ENCODE measurements around the gene HOXD13.

The HOXD13 gene

DNA sequence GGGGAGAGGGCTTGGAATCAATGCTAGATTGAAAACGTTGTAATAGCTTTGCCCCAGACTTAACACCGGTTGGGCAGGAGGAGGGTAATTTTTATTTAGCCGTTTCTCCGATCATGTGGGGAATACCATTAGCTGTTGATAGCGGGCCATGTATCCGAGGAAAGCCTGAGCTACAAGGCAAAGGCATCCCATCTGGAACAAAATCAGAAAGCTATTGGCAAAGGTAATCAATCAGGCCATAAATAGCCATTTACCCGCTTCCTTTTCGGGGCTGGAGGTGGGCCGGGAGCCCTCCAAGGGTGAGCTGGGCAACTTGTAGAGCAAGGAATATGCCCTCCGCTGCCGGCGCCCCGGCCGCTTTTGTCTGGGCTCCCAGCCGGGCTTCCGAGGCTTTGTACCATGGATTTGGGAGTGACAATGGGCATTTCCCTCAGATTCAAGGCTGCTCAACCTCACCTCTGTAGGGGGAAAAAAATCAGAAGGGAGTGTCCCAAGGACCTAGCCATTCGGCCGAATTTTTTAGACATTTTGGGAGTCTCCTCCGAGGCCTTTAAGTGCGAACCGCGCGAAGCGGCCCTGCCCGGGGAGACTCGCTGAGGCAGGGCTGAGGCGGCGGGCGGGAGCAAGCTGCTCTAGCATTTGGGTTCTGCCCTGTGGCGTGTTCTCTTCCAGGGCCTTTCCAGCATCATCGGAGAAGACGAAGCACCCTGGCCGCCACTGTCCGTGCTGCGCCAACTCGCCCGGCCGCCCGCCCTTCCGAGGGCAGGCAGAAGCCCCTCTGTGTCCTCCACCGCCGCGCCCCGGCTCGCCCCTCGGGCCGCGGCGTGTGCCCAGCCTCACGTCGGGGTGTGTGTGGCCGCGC is 28.9 kb downstream of the HOXD13 start:
- no peak for DNase-seq (ENCODE audit: low read depth)

DNA sequence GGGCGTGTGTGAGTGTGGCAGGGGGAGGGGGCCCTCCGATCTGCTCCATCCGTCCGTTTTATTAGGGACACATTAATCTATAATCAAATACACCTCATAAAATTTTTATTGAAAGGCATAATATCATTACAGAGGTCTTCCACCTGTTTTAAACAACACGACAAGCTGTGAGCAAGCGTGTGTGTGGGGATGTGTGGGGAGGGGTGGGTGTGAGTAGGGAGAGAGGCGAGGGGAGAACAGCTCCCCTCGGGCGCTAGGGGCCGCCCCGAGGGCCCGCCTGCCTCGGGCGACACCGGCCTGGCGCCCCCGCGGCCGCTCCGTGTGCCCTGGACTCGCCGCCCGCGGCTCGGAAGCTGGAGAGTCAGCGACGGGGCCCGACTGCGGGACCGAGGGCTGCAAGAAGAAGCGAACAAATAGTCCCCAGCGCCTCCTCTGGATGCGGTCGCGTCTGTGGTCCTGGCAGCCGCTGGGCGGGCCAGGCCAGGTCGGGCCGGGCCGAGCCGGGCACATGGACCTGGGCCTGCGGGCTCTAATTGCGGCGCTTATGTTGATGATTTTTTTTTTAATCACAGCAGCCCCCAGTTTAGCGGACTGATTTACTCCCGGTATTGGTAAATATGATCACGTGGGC is 29.6 kb downstream of the HOXD13 start:
- no peak for DNase-seq (ENCODE audit: low read depth)

DNA sequence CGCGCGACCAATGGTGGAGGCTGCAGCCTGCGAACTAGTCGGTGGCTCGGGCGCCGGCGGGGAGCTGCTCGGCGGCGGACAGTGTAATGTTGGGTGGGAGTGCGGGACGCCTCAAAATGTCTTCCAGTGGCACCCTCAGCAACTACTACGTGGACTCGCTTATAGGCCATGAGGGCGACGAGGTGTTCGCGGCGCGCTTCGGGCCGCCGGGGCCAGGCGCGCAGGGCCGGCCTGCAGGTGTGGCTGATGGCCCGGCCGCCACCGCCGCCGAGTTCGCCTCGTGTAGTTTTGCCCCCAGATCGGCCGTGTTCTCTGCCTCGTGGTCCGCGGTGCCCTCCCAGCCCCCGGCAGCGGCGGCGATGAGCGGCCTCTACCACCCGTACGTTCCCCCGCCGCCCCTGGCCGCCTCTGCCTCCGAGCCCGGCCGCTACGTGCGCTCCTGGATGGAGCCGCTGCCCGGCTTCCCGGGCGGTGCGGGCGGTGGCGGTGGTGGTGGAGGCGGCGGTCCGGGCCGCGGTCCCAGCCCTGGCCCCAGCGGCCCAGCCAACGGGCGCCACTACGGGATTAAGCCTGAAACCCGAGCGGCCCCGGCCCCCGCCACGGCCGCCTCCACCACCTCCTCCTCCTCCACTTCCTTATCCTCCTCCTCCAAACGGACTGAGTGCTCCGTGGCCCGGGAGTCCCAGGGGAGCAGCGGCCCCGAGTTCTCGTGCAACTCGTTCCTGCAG is 30.3 kb downstream of the HOXD13 start, which contains the start of gene HOXD9:
TSS of gene HOXD9 (plus strand) at position 37 of the 728 bp plus-strand sequence. CDS start at position 87, 50 bp downstream.
- no peak for DNase-seq (ENCODE audit: low read depth)

DNA sequence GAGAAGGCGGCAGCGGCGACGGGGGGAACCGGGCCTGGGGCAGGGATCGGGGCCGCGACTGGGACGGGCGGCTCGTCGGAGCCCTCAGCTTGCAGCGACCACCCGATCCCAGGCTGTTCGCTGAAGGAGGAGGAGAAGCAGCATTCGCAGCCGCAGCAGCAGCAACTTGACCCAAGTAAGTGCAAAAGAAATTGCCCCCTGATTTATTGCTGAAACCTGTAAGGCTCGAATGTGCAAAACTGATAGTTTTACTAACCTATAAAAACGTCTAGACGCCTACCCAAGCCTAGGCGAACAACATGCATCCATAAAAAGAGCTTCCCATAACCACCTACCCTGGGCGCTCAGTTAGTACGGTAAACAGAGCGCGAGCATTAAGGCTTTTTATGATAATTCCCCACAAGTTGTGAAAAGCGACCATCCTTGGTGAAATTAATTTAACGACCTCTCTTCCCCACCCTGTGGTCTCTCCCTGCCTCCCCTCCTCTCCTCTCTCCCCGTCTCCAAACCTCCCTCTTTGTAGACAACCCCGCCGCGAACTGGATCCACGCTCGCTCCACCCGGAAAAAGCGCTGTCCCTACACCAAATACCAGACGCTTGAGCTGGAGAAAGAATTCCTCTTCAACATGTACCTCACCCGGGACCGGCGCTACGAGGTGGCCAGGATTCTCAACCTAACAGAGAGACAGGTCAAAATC is 31.0 kb downstream of the HOXD13 start:
- no peak for DNase-seq (ENCODE audit: low read depth)

DNA sequence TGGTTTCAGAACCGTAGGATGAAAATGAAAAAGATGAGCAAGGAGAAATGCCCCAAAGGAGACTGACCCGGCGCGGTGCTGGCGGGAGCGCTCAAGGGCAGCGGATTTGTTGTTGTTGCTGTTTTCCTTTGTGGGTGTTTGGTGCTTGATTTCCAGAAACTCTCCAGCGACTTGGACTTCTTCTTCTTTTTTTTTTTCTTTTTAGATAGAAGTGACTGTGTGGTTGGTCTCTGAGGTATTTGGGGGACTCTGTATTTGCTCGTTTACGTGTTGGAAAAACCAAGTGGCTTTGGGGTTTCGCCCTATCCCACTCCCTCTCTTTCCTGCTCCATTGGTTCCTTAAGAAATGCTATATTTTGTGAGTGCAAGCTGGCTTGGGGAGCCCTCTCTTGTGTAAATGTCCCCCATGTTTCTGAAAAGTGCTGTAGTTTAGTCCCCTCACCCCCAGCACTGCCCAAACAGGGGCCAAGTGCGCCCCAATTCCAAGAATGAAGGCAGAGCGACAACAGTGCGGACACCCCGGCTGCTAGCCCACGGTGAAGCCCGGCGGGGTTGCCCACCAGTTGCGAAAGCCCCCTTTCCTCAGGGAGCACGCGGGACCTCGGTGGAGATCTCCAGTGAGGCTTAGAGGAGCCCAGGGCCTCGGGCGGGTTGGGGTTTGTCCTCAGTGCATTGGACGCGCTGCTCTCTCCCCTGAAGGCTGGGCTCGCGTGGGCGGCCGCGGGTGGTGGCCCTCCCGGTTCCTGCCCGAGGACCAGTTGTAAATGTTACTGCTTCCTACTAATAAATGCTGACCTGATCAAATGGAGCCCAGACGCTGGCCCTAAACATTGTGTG is 31.8 kb downstream of the HOXD13 start:
- no peak for DNase-seq (ENCODE audit: low read depth)

DNA sequence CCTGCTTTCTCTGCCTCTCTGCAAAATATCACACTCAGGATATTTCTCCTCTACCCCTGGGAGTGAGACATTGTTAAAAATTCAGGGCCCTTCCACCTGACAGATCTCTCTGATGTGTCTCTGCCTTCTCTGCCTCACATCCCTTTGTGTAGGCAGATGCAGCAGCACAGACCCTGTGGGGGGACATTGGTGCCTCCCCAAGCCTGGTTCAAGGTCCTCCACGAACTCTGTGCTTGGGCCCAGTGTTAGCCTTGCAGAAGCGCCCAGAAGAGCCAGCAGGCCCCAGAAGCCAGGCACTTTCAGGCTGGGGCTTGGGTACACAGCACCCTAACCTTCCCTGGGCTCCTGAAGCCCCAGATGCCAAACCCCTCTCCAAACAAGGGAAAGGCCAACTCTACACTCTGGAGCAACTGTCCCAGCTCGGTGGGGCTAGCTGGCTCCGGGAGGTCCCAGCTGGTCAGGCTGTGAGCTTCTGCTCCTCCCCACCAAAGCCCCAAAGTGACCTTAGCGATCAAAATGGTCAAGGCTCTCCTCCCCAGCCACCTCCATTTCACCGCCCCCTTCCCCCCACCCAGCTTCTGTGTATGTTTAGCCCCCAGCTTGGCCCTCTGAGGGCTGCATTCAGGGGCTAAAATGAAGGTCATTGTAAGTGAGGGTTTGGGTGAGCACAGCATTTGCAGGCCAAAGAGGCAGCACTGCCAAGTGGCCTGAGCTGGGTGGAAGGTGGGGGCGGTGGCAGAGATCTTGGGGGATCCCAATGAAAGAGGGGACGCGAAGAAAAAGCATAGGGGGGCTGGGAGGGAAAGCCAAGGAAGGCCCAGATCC is 32.6 kb downstream of the HOXD13 start:
- DNase-seq (ENCODE audit: low read depth) = no peak

DNA sequence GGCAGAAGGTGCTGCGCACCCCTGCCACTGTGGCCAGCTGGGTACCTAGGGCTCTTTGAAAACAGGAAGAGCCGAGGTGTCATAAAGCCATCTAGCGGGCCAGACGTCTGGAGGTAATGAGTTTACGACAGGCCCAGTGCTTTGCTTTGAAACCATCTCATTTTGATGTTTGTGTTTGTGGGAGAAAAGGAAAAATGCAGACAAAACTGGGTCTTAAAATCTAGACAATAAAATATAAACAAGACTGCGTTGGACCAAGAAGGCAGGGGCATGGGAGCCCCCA is 33.2 kb downstream of the HOXD13 start:
- DNase-seq (ENCODE audit: low read depth) = no peak

DNA sequence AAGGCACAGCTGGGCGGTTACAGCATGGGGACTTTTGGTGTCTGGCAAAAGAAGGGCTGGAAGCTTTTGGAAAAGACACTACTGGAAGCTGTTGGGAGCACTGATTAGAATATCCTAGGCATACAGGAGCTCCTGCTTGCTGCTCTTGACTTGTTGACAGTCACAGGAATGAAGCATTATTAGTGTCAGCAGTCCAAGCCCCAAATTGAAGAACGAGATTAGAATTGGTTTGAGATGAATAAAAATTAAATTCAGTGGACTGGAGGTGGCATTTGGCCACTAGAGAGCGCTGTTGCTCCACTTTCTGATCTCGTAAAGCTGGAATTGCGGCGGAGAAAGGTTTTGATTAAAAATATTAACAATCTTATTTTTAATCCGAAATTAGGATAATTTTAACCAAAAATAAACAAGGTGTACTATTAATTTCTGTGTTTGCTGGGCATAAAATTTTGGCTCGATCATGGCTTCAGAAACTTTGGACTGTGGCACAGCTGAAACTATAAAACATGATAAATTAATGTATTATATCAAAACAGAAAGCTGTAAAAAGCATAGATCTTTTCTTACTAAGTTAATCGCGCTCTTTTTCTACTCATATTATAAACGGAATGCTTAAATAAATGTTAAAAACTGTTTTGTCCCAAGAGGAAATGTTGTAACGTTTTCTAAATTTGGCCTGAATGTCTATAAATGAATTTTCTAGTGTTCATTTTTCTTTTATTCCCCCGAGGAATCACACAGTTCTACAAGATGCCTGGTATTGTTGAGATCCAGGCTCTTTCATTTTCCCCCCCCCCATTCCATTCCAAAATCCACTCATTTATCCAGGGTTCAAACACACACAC is 34.6 kb downstream of the HOXD13 start:
- peak; percentile 25 for DNase-seq (ENCODE audit: low read depth)

DNA sequence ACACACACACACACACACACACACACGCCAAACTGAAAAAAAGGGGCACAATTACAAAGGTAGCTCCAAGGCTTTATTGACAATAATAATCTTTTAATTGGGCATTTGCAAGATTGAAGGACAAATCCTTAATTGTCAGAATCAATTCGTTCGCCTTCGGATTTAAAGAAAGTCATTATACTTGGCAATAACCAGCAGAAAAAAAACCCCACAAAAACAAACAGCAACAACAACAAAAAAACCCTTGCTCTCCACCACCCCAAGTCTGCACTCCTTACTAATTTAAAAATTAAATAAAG is 35.2 kb downstream of the HOXD13 start:
- no peak for DNase-seq (ENCODE audit: low read depth)

DNA sequence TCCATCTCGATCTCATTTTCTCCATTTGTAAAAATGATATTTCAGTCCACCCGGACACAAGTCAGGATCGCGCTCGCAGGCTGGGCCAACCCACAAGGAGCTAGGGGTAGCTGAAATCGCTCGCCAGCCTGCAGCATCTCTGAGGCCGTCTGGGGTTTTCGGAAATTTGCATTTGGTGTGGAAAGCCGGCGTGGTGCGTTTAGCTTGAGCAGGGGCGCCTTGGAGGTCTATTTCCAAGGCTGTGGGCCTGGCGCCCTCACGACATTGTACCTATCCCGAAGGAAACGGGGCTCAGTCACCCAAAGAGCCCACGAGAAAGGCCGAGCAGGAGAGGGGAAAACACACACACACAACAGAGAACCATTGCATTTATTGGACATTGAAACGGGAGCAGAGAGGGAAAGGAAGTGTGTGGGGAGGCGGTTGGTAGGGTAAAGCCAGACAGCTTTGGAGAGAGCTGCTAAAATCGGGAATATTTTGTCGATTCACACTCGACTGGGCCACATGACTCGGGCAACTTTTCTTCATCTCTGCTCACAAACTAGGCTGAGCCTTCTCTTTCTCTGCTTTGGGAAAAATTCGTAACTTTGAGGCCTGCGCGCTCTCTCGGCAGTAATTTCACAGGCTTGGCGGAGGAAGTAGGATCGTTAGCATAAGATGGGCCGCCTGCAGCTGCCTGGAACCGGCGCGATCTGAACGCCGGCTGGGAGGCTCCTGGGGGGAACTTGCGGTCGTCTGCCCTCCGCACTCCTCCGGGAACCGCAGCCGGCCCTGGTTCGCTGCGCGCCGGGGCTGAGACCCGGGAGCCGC is 35.9 kb downstream of the HOXD13 start:
- no peak for DNase-seq (ENCODE audit: low read depth)

DNA sequence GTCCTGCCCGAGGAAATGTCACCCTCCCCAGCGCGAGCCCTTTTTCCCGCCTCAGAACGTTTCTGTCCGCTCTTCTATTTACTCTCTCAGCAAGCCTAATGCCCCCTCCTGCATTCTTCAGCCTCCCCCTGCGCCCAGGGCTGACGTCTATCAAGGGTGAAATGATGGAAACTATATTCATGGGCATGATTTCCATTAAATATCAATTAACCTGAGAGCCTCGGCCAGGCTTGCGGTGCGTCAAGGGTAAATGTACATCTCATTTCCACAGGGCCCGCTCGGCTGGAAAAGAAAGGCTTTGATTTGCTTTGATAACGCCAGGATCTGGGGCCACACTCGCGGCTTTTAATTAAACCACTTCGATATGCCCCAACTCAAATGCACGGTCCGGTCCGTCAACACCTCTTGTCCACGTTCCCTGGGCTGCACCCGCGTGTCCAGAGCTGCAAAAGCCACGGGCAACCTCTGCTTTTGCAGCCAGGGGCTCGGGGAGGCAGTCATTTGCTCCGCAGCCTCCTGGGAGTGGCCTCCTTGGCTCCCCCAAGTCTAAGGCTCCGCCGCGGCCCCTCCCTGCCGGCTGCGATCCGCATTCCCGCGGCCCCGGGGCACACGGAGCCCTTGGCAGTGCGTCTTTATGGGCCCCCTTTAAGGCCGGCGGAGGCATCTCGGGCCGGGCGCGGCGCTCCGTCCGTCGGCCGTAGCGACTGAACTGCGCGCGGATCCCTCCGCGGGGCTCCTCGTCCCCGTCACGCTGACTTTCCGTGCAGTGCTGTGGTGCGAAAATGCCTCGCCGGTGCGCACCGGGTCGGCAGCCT is 36.7 kb downstream of the HOXD13 start, which contains the start of gene HOXD8:
TSS of gene HOXD8 (plus strand) at position 724 of the 815 bp plus-strand sequence. CDS start 662 bp downstream, outside the sequence.
- no peak for DNase-seq (ENCODE audit: low read depth)

DNA sequence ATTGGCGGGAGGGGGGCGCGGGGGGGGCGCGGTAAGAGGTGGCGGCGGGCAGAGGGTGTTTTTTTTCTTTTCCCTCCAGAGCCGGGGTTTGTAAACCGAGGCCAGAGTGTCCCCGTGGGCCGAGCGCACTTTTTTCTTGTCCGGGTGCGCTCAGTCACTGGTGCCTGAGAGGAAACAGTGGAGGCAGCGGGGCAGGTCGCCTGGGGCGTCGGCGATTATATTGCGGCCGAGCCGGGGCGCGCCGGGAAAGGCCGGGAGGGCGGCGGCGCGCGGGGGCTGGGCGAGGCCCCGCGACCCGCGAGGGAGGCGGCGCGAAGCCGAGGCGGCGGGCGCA is 37.3 kb downstream of the HOXD13 start:
- no peak for DNase-seq (ENCODE audit: low read depth)

DNA sequence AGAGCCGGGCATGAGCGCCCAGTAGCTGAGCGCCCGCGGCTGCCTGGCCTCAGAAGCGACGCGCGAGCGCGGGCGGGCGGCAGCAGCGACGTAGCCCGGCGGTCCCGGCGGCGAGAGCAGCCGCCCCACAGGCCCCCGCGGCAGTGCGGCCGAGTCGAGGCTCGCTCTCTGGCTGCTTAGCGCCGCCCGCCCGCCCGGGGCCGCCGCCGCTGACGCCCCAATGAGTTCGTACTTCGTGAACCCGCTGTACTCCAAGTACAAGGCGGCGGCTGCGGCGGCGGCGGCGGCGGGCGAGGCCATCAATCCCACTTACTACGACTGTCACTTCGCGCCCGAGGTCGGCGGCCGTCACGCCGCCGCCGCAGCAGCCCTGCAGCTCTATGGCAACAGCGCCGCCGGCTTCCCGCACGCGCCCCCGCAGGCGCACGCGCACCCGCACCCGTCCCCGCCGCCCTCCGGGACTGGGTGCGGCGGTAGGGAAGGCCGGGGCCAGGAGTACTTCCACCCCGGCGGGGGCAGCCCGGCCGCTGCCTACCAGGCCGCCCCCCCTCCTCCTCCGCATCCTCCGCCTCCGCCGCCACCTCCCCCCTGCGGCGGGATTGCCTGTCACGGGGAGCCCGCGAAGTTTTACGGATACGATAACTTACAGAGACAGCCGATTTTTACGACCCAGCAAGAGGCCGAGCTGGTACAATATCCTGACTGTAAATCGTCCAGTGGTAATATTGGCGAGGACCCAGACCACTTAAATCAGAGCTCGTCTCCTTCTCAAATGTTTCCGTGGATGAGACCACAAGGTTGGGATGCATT is 37.8 kb downstream of the HOXD13 start:
- DNase-seq (ENCODE audit: low read depth) = no peak

DNA sequence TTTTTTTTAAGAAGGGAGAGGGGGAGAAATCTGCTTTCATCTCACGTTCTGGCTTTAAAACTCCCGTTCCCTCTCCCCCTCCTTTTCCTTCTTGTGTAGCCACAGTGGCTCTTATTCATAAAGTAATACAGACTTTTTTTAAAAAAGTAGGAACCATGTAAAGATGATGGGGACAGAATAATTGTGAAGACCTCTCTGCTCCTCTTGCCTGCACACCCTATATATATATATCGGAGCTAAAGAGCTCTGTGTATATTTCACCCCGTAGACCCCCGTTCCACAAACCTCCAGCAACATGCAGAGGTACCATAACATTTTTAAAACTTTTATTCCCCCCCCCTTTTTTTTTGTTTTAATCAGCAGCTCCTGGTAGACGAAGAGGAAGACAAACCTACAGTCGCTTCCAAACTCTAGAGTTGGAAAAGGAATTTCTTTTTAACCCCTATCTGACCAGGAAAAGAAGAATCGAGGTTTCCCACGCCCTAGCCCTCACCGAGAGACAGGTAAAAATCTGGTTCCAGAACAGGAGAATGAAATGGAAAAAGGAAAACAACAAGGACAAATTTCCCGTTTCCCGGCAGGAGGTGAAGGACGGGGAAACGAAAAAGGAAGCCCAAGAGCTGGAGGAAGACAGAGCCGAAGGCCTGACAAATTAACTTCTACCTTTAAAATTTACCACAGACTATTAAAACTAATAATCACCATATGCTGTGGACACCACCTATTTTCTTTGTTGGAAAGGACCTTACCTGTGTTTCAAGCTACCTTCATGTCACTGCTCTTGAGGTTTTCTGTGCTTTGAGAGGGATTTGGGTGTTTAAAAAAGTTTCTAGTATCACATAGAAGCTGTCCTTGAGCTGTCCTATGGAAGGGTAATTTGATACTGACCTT is 38.7 kb downstream of the HOXD13 start:
- no peak for DNase-seq (ENCODE audit: low read depth)

DNA sequence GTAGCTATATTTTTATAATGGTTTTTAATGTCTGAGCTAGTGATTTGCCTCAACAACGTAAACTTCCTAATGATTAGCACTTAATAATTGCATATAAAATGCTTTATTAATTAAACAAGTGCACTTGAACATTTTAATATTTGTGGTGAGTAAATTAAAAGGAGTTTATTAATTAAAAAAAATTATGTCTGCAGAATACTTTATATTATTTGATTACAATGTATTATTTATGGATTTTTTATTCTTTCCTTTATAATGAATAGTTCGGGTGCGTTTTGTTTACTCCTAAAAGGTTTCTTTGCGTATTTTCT is 39.3 kb downstream of the HOXD13 start:
- DNase-seq (ENCODE audit: low read depth) = no peak
